ENCODE data around the gene ARHGAP28.

DNA sequence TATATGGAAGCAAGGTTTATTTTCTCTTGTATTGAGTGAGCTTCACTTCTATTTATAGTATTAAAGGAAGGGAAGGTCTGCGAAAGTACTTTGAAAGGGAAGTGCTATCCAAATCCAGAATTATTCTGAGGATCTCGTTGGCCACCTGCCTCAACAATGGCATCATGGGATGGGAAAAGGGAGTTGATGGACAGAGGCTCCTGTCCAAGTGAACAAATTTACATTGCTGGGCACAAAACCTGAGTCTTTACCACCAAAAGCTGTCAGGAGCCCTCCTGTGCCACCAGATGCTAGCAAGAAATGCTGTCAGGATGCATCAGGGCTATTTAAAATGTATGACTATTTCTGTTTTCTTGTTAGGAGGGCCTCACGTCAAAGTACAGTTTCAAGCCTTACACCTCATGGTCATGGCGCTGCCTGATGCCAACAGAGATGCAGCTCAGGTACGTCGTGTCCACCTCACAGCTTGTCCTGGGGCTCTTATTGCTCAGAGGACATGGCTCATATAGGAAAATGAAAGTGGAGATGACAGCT, 157.3 kb downstream of the ARHGAP28 start:
- TF ChIP-seq, protein P1, sequence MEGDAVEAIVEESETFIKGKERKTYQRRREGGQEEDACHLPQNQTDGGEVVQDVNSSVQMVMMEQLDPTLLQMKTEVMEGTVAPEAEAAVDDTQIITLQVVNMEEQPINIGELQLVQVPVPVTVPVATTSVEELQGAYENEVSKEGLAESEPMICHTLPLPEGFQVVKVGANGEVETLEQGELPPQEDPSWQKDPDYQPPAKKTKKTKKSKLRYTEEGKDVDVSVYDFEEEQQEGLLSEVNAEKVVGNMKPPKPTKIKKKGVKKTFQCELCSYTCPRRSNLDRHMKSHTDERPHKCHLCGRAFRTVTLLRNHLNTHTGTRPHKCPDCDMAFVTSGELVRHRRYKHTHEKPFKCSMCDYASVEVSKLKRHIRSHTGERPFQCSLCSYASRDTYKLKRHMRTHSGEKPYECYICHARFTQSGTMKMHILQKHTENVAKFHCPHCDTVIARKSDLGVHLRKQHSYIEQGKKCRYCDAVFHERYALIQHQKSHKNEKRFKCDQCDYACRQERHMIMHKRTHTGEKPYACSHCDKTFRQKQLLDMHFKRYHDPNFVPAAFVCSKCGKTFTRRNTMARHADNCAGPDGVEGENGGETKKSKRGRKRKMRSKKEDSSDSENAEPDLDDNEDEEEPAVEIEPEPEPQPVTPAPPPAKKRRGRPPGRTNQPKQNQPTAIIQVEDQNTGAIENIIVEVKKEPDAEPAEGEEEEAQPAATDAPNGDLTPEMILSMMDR (IDR thresholded peaks at IDR 0.05; ENCODE audit: low read depth, low read length, poor library complexity, severe bottlenecking): no peak
- TF ChIP-seq EZH2phosphoT487 (IDR thresholded peaks at IDR 0.05; ENCODE audit: borderline replicate concordance, low read length): no peak
